Measurements from ENCODE around the gene PCSK9.
"Not testable (repeated sequence)": the region's sequence is repeated elsewhere in the genome, so short reads cannot be mapped to it uniquely, and the experiment has no call there.

PCSK9 gene

GRCh38 chr1:55078470-55078869 lies 39.1 kb downstream of the PCSK9 start:
- DNase-seq (ENCODE audit: low read depth in 2 of 2) = no peak

DNA sequence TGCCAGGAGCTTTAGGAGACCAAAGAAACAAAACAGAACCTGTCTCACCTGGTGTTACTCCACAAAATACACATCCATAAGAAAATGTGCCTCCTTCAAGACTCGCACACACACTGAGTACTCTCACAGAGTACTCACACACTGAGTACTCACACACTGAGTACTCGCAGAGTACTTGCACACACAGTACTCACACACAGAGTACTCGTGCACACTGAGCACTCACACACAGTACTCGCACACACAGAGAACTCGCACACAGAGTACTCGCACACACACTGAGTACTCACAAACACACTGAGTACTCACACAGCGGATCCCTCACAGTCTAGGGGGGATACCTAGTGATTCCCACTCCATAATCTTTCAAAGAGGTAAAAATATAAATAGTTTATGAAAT lies 40.3 kb downstream of the PCSK9 start:
- no peak for DNase-seq (ENCODE audit: low read depth in 2 of 2)

DNA sequence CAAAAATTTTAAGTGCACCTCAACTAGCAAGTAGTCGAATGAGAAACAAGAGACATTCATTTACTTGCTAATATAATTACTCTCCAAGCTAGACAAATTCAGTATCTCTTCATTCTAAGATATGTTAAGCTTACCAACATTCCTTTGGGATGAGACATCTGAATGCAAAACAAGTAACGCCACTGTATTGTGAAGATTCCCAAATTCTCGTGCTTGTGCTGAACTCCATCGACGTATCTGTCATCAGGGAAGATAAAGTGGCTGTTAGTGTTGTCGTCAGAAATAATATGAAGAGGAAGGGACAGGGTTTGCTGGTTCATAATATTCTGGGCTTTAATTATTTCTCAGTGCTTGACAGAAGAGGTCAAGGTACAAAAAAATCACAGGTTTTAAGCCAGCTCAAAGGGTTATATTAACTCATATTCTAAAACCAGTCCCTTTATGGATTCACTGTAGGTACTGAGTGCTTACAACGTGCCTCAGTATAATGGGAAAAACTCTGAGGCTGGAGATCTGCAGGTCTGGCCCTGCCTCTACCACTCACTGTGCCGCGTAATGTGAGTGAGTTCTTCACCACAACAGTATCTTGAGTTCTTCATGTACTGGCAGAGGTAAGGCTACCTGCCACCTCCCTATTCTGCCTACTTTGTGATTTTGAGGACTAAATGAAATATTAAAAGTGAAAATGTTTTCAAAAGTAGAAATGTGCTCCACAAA lies 42.0 kb downstream of the PCSK9 start:
- no peak for DNase-seq (ENCODE audit: low read depth in 2 of 2)

GRCh38 chr1:55081905-55082296 lies 42.6 kb downstream of the PCSK9 start:
- no peak for DNase-seq (ENCODE audit: low read depth in 2 of 2)

- DNase-seq (ENCODE audit: low read depth in 2 of 2) = no peak
Observed at GRCh38 chr1:55084257-55084656, 44.9 kb downstream of the PCSK9 start.

- DNase-seq (ENCODE audit: low read depth in 2 of 2) = no peak
Observed at GRCh38 chr1:55087439-55087838, 48.1 kb downstream of the PCSK9 start.

GRCh38 chr1:55088413-55088812 lies 49.1 kb downstream of the PCSK9 start:
- no peak for DNase-seq (ENCODE audit: low read depth in 2 of 2)

DNA sequence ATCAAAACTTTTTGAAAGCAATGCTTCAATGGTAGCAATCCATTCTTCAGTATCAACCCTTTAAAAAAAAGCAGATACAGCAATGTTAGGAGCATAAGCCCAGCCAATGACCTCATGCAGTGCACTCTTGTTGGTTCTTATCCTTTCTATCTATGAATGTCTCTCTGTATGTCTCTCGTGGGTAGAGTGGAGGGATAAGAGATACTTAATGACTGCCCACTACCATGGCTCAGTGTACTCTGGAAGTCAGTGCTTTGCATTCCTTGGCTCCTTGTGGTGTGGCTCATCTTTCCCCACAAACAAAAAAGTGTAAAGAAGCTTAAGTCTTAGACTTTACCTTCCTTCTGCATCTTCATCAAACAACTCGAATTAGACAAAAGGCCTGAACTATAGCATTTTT lies 50.3 kb downstream of the PCSK9 start:
- no peak for DNase-seq (ENCODE audit: low read depth in 2 of 2)

DNA sequence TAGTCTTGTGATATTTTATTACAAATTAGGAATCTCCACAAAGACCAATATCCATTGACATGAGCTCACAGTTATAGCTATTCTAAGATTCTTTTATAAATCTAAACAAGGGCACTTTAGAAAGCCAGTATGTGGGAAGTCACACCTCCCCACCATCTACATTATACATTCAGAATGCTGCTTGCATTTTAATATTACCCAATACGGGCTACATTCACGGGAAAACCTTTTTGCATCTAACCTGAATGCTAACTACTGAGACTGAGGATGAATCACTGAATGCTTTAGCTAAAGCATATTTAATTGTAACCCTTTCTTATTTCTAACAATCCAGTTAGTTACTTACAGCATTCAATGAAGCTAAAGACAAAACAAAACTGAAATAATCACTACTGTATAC lies 53.1 kb downstream of the PCSK9 start:
- no peak for DNase-seq (ENCODE audit: low read depth in 2 of 2)

- DNase-seq (ENCODE audit: low read depth in 2 of 2) = no peak
Observed at GRCh38 chr1:55095095-55095494, 55.7 kb downstream of the PCSK9 start.

DNA sequence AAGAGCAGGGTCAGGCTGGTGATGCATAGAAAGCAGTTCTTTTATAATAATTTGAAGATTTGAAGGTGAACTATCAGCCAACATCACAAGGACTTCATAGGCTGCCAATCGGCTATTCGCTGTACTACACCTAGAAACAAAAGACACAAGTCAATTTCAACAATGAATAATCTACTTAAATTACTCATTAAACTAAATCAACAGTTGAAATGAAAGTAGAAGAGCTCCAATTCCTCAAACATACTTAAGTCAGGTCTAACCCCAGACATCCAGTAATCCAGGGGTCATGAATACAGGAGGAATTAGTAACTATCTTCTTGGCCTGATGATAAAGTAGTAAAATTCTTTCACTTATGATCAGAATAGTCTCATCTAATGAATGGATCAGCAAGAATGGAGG lies 64.5 kb downstream of the PCSK9 start:
- DNase-seq (ENCODE audit: low read depth in 2 of 2) = no peak

DNA sequence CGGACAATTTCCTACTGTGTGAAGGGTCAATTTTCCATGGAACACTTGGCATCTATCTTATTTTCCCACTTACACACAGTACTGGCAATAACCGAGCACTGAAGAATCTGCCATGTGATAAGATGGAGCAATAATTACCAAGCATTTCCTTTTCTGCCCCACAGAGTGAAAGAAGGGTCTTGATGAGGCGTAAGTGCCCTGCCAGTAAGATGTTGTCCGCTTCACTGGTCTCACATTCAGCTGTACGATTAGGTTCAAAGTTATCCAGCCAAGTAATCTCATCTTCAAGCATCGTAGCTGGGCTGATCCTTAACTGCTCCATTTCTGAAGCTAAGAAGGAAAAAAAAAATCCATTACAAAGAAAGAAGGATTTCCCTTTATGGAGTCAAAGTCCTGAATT lies 67.8 kb downstream of the PCSK9 start:
- DNase-seq (ENCODE audit: low read depth in 2 of 2) = no peak

- not testable (repeated sequence) for DNase-seq (ENCODE audit: low read depth in 2 of 2)
Observed at GRCh38 chr1:55109005-55109404, 69.7 kb downstream of the PCSK9 start.
